IMR-90 (cell line): ENCODE measurements around the gene MOCS1. TPM values are rescaled to one million over a fixed set of nuclear protein-coding genes. Genes with fewer than 3 reads are reported as not detected.

Experiments used
- ATAC-seq: fragments of 200-7000 bp; cut with Tn5 transposase; 2 replicates; pipeline ENCODE4 v1.9.1; 2020; ENCODE audit warnings: low read depth, mild to moderate bottlenecking, moderate library complexity
- BruUV-seq: library from RNA; stranded (reverse); fragments of 400-500 nt; replicated peaks from 2 replicates; lab custom pipeline; 2021; lab: Mats Ljungman, UMichigan
- CTCF ChIA-PET: fragments of 300-600 bp; formaldehyde crosslinking; extraction: SDS; loops from one replicate; lab custom pipeline; 2021; ENCODE audit warnings: antibody characterized with exemption; lab: Yijun Ruan, JAX
- POLR2A ChIA-PET: fragments of 300-600 bp; sonication (Branson Sonifier 250); formaldehyde crosslinking; loops from one replicate; lab custom pipeline; 2022; ENCODE audit warnings: antibody characterized with exemption; ENCODE audit not compliant: unreplicated experiment; lab: Charles Lee
- DNase-seq: peaks from one replicate; pipeline ENCODE4 v3.0.0; 2013
- H2AFZ ChIP-seq: replicated peaks from 2 replicates; pipeline ENCODE3; 2013; ENCODE audit warnings: low read length, mild to moderate bottlenecking; ENCODE audit not compliant: poor library complexity
- H2AK5ac ChIP-seq: 2 replicates; pipeline ENCODE4 v1.6.1; 2013; ENCODE audit warnings: low read depth, low read length, inconsistent platforms
- H2AK9ac ChIP-seq: replicated peaks from 2 replicates; pipeline ENCODE3; 2013; ENCODE audit warnings: mild to moderate bottlenecking, low read depth, low read length, moderate library complexity; ENCODE audit not compliant: poor library complexity
- H2BK120ac ChIP-seq: 2 replicates; pipeline ENCODE4 v1.6.1; 2013; ENCODE audit warnings: low read depth, low read length, inconsistent platforms
- H2BK15ac ChIP-seq: 3 replicates; pipeline ENCODE4 v1.6.1; 2013; ENCODE audit warnings: low read depth, low read length, inconsistent platforms
- H2BK20ac ChIP-seq: 2 replicates; pipeline ENCODE4 v1.6.1; 2013; ENCODE audit warnings: low read depth, mild to moderate bottlenecking, inconsistent platforms, low read length, moderate library complexity
- H2BK5ac ChIP-seq: 2 replicates; pipeline ENCODE4 v1.6.1; 2013; ENCODE audit warnings: mild to moderate bottlenecking, low read depth, low read length, inconsistent platforms; ENCODE audit not compliant: poor library complexity, severe bottlenecking
- H3K14ac ChIP-seq: replicated peaks from 2 replicates; pipeline ENCODE4 v1.6.1; 2013; ENCODE audit warnings: low read depth, low read length, inconsistent platforms
- H3K18ac ChIP-seq: 2 replicates; pipeline ENCODE4 v1.6.1; 2013; ENCODE audit warnings: low read depth, low read length, control low read depth
- H3K23ac ChIP-seq: 2 replicates; pipeline ENCODE4 v1.6.1; 2013; ENCODE audit warnings: low read depth, low read length, inconsistent platforms
- H3K27ac ChIP-seq: 2 replicates; pipeline ENCODE4 v1.5.1; 2013; ENCODE audit warnings: mild to moderate bottlenecking, control low read depth, low read length; ENCODE audit not compliant: insufficient read depth
- H3K27me3 ChIP-seq: 2 replicates; pipeline ENCODE4 v1.6.1; 2013; ENCODE audit warnings: low read length; ENCODE audit not compliant: control insufficient read depth, insufficient read depth
- H3K36me3 ChIP-seq: 2 replicates; pipeline ENCODE4 v1.6.1; 2013; ENCODE audit warnings: low read length, mixed read lengths; ENCODE audit not compliant: control insufficient read depth, insufficient read depth
- H3K4ac ChIP-seq: 2 replicates; pipeline ENCODE4 v1.6.1; 2013; ENCODE audit warnings: low read depth, low read length, inconsistent platforms
- H3K4me1 ChIP-seq: 2 replicates; pipeline ENCODE4 v1.6.1; 2013; ENCODE audit warnings: low read length, mixed read lengths; ENCODE audit not compliant: control insufficient read depth, insufficient read depth
- H3K4me2 ChIP-seq: 2 replicates; pipeline ENCODE4 v1.6.1; 2013; ENCODE audit warnings: low read depth, mild to moderate bottlenecking, control low read depth, low read length, moderate library complexity
- H3K4me3 ChIP-seq: 2 replicates; pipeline ENCODE4 v1.5.1; 2013; ENCODE audit warnings: low read depth, mild to moderate bottlenecking, control low read depth, low read length, moderate library complexity; ENCODE audit not compliant: insufficient read depth
- H3K56ac ChIP-seq: 2 replicates; pipeline ENCODE4 v1.6.1; 2013; ENCODE audit warnings: low read length, inconsistent platforms; ENCODE audit not compliant: insufficient read depth; ENCODE audit errors: extremely low read depth
- H3K79me1 ChIP-seq, 2 experiments: 2 replicates each; pipeline ENCODE4 v1.6.1; 2013; ENCODE audit warnings: low read length in 2 of 2, inconsistent platforms in 1 of 2, low read depth in 1 of 2
- H3K9ac ChIP-seq: 2 replicates; pipeline ENCODE4 v1.6.1; 2013; ENCODE audit warnings: low read depth, low read length, control low read depth
- H3K9me1 ChIP-seq: 2 replicates; pipeline ENCODE4 v1.6.1; 2013; ENCODE audit warnings: low read length, inconsistent platforms; ENCODE audit not compliant: insufficient read depth
- H3K9me3 ChIP-seq: 2 replicates; pipeline ENCODE4 v1.6.1; 2013; ENCODE audit warnings: low read length; ENCODE audit not compliant: control insufficient read depth, insufficient read depth
- H4K20me1 ChIP-seq: 2 replicates; pipeline ENCODE4 v1.6.1; 2013; ENCODE audit warnings: low read length, inconsistent platforms; ENCODE audit not compliant: insufficient read depth
- H4K5ac ChIP-seq: 2 replicates; pipeline ENCODE4 v1.6.1; 2013; ENCODE audit warnings: mild to moderate bottlenecking, low read depth, low read length, control low read depth
- H4K8ac ChIP-seq, 2 experiments: 2 replicates each; pipeline ENCODE4 v1.6.1; 2013; ENCODE audit warnings: low read depth in 2 of 2, low read length in 2 of 2, control low read depth in 1 of 2, inconsistent platforms in 1 of 2
- H4K91ac ChIP-seq: 2 replicates; pipeline ENCODE4 v1.6.1; 2013; ENCODE audit warnings: low read depth, low read length, inconsistent platforms; ENCODE audit not compliant: insufficient read depth
- CEBPB ChIP-seq: IDR thresholded peaks from 2 replicates; pipeline ENCODE4 v1.6.1; 2012; ENCODE audit warnings: low read depth, low read length, improper control_type of control experiment
- FOS ChIP-seq: fragments of 150-350 bp; IDR thresholded peaks from 2 replicates; pipeline ENCODE4 v1.6.1; 2016; ENCODE audit warnings: low read depth, low read length
- MAFK ChIP-seq: IDR thresholded peaks from 2 replicates; pipeline ENCODE4 v1.6.1; 2012; ENCODE audit warnings: low read depth, low read length, improper control_type of control experiment
- MAZ ChIP-seq: IDR thresholded peaks from 2 replicates; pipeline ENCODE4 v1.6.1; 2012; ENCODE audit warnings: low read depth, mild to moderate bottlenecking, low read length, improper control_type of control experiment, moderate library complexity, borderline replicate concordance
- NFE2L2 ChIP-seq: fragments of 150-350 bp; IDR thresholded peaks from 2 replicates; pipeline ENCODE4 v1.6.1; 2016; ENCODE audit warnings: low read depth, mild to moderate bottlenecking, low read length
- POLR2A ChIP-seq: IDR thresholded peaks from 2 replicates; pipeline ENCODE4 v1.6.1; 2012; ENCODE audit warnings: mild to moderate bottlenecking, low read depth, low read length
- RAD21 ChIP-seq: IDR thresholded peaks from 2 replicates; pipeline ENCODE4 v1.6.1; 2012; ENCODE audit warnings: low read length, improper control_type of control experiment
- RCOR1 ChIP-seq: IDR thresholded peaks from 2 replicates; pipeline ENCODE4 v1.6.1; 2012; ENCODE audit warnings: mild to moderate bottlenecking, low read length, improper control_type of control experiment; ENCODE audit not compliant: insufficient replicate concordance
- RFX5 ChIP-seq: IDR thresholded peaks from 2 replicates; pipeline ENCODE4 v1.8.0; 2012; ENCODE audit warnings: low read depth, mild to moderate bottlenecking, low read length, moderate library complexity
- USF2 ChIP-seq: fragments of 150-350 bp; IDR thresholded peaks from 2 replicates; pipeline ENCODE4 v1.6.1; 2017; ENCODE audit warnings: mild to moderate bottlenecking, antibody characterized with exemption, low read length, low read depth
- WGBS, 2 experiments: methylation state at CpG; one replicate each; pipeline versions ENCODE4 v1.1.5 to v1.1.7; 2013; ENCODE audit warnings: missing lambda C conversion rate in 2 of 2; ENCODE audit not compliant: insufficient read length in 1 of 2; ENCODE audit errors: extremely low coverage in 2 of 2; 5-methylcytosine and 5-hydroxymethylcytosine counted together
- dilution Hi-C: fragments of 300-500 bp; cut with HindIII; formaldehyde crosslinking; loops from one replicate; pipeline ENCODE4 v1.14.3; 2018; ENCODE audit warnings: low sequenced_read_pairs; ENCODE audit not compliant: unreplicated experiment
- in situ Hi-C: fragments of 300-500 bp; cut with MboI; formaldehyde crosslinking; loops from 3 replicates; pipeline ENCODE4 v1.14.3; 2019; ENCODE audit warnings: low sequenced_read_pairs, inconsistent platforms, mixed read lengths
- intact Hi-C: fragments of 100-400 bp; cut with micrococcal nuclease; formaldehyde crosslinking; loops from 2 replicates; pipeline ENCODE4 v1.10.0; 2022
- polyA plus RNA-seq, 3 experiments: library from polyadenylated mRNA; depleted of rRNA; stranded (reverse); fragments of >200 nt; gene quantifications; 2 replicates each; pipeline ENCODE4 v1.2.3, GENCODE V29; 2012; ENCODE audit warnings: low replicate concordance in 1 of 3
- total RNA-seq: library from RNA; depleted of rRNA; stranded (reverse); fragments of >200 nt; gene quantifications from 2 replicates; pipeline ENCODE4 v1.2.3, GENCODE V29; 2012
- TF ChIP-seq, protein P1 (sequence below): conservative IDR thresholded peaks from 2 replicates; pipeline ENCODE4 v1.5.1; 2012; ENCODE audit warnings: mild to moderate bottlenecking, low read depth, low read length, improper control_type of control experiment

Gene MOCS1
- total and polyA plus RNA-seq, 2 of the 4 experiments (the other 2 are of a cell fraction), result 5.5 to 9.5 TPM

DNA sequence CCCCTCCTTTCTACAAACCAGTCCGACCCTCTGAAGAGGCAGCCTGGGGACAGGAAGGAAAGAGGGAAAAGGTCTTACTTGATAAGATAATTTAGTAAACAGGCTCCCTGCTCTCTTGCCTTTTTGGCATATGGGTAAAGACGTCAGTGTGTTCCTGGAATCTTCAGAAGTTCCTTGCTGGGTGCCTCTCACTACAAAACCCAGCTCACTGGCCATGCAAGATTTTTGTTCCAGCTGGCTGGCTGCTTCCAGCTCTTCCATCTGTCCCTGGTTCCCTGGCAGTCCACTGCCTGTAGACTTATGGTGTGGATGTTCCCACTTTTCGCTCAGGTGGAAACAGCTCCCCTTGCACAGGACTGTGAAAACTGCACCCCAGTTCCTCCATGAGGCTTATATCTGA, 57.4 kb downstream of the MOCS1 start:
- CTCF ChIA-PET, result no interaction called here

More for the DNA sequence above, 57.4 kb downstream of the MOCS1 start:
- no CpG with 5 or more reads among the region's 3 CpGs for WGBS, 2 experiments
- Histone ChIP-seq H3K9me1 (peaks cover 14% of the 10 kb centered on the region), H3K27ac (no peak overlapping the region), H3K4me3 (no peak overlapping the region), H4K5ac (no peak overlapping the region), H2AK5ac (no peak overlapping the region; the same call in 1 of the 2 replicates), H3K18ac (no peak overlapping the region), H3K4me1 (peaks cover 11% of the 10 kb centered on the region), H3K4ac (peak overlapping the region; percentile 32; the same call in 1 of the 2 replicates), H3K9me3 (no peaks in the 10 kb centered on the region), H4K91ac (no peak overlapping the region), H3K23ac (no peak overlapping the region; the same call in 1 of the 2 replicates), H2AK9ac (no peak overlapping the region), H3K36me3 (peaks cover 25% of the 10 kb centered on the region), H3K9ac (no peak overlapping the region), H3K27me3 (no peaks in the 10 kb centered on the region), H4K20me1 (no peaks in the 10 kb centered on the region), H3K56ac (no peak overlapping the region), H4K8ac (no peak overlapping the region), H2BK5ac (no peak overlapping the region), H2BK20ac (no peak overlapping the region), H2BK15ac (no peak overlapping the region; the same call in 2 of the 3 replicates), H3K14ac (no peak overlapping the region; the same call in 1 of the 2 replicates), H3K79me1 (peaks cover 0 to 9% of the 10 kb centered on the region in 2 experiments; a peak in 1 of 4 replicates), H2AFZ (no peak overlapping the region), H3K4me2 (no peak overlapping the region), H2BK120ac (peak overlapping the region; percentile 34; the same call in 1 of the 2 replicates)
- no TSS peak for BruUV-seq
- intact Hi-C loops (no loop called here), in situ Hi-C loops (no loop called here), dilution Hi-C loops (no loop called here)
- TF ChIP-seq MAFK (no peak), CEBPB (no peak), MAZ (no peak), RCOR1 (no peak), RAD21 (no peak), USF2 (no peak), FOS (no peak), RFX5 (no peak), NFE2L2 (no peak), POLR2A (no peak)
- TF ChIP-seq, protein P1, sequence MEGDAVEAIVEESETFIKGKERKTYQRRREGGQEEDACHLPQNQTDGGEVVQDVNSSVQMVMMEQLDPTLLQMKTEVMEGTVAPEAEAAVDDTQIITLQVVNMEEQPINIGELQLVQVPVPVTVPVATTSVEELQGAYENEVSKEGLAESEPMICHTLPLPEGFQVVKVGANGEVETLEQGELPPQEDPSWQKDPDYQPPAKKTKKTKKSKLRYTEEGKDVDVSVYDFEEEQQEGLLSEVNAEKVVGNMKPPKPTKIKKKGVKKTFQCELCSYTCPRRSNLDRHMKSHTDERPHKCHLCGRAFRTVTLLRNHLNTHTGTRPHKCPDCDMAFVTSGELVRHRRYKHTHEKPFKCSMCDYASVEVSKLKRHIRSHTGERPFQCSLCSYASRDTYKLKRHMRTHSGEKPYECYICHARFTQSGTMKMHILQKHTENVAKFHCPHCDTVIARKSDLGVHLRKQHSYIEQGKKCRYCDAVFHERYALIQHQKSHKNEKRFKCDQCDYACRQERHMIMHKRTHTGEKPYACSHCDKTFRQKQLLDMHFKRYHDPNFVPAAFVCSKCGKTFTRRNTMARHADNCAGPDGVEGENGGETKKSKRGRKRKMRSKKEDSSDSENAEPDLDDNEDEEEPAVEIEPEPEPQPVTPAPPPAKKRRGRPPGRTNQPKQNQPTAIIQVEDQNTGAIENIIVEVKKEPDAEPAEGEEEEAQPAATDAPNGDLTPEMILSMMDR, result no peak
- POLR2A ChIA-PET, result no interaction called here
- no peak for DNase-seq
- no peak for ATAC-seq
